ENCODE results near the gene CCL7. TPM values are rescaled to one million over a fixed set of nuclear protein-coding genes. Genes with fewer than 3 reads are reported as not detected.

The CCL7 gene
- total RNA-seq, 4 donors from 2014 or later: not detected

DNA sequence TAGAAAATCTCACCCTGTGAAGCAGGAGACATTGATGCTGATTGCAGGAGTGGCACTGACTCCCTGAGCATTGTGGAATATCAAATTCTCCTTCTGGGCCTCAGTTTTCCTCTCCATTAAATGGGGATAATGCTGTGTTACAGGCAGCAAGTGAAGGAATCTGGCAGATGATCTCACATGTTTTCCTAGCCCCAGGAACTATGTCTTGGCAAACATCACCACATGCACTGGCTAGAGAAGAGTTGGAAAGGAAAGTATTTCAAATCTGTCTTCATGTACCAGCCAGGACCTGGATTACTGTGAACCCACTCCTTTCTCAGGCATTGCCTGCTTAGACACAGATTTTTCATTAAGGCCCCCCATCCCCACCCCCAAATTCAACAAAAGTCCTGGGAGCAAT, 35.6 kb downstream of the CCL7 start:
- no peak for DNase-seq
- Histone ChIP-seq H3K4me3 (no peak overlapping the region), H3K27ac (no peak overlapping the region), H3K4me1 (peaks cover 0 to 19% (median 4%) of the 10 kb centered on the region in 4 donors), H3K36me3 (no peaks in the 10 kb centered on the region), H3K27me3 (no peaks in the 10 kb centered on the region), H3K9me3 (no peaks in the 10 kb centered on the region)
- in situ Hi-C loops (cut with MboI; ENCODE audit: low pct_ligation_motif_present in 1 of 4, low pct_unique_long_range_greater_than_20kb in 1 of 4, low sequenced_read_pairs in 3 of 4) (no loop called here), intact Hi-C loops (cut with DNase I; ENCODE audit: low total_unique reads) (loop anchor here (10.0 kb wide), 1 partner anchor 101 kb away; no protein-coding TSS in a partner anchor)
- TF ChIP-seq EP300 (IDR thresholded peaks at IDR 0.05; ENCODE audit: low read depth) (no peak), POLR2A (IDR thresholded peaks at IDR 0.05) (no peak), POLR2AphosphoS5 (IDR thresholded peaks at IDR 0.05) (no peak)
- TF ChIP-seq, protein P1, sequence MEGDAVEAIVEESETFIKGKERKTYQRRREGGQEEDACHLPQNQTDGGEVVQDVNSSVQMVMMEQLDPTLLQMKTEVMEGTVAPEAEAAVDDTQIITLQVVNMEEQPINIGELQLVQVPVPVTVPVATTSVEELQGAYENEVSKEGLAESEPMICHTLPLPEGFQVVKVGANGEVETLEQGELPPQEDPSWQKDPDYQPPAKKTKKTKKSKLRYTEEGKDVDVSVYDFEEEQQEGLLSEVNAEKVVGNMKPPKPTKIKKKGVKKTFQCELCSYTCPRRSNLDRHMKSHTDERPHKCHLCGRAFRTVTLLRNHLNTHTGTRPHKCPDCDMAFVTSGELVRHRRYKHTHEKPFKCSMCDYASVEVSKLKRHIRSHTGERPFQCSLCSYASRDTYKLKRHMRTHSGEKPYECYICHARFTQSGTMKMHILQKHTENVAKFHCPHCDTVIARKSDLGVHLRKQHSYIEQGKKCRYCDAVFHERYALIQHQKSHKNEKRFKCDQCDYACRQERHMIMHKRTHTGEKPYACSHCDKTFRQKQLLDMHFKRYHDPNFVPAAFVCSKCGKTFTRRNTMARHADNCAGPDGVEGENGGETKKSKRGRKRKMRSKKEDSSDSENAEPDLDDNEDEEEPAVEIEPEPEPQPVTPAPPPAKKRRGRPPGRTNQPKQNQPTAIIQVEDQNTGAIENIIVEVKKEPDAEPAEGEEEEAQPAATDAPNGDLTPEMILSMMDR (IDR thresholded peaks at IDR 0.05): no peak

DNA sequence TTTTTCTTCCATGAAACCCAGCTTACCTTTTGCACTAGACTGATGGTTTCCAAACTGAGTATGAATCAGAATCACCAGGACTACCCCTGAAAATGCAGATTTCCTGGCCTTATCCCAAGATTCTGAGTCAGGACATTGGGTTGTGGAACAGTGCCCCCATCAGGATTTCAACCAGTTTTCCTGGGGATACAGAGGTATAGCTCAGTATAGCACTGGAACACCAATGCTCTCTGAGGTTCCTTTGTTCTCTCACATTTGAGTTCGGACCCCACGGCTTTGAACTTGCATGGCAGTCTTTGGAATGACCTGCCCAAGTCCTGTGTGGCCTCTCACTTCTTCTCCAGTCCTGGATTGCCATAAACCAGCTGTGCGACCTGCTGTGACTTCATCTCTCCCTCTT, 36.4 kb downstream of the CCL7 start:
- Histone ChIP-seq H3K36me3 (no peaks in the 10 kb centered on the region), H3K27ac (peak overlapping the region in 1 of 4 donors; percentile 20), H3K9me3 (no peaks in the 10 kb centered on the region), H3K4me3 (no peak overlapping the region), H3K27me3 (no peaks in the 10 kb centered on the region), H3K4me1 (peaks cover 0 to 14% (median under 1%) of the 10 kb centered on the region in 4 donors)
- in situ Hi-C loops (cut with MboI; ENCODE audit: low pct_ligation_motif_present in 1 of 4, low pct_unique_long_range_greater_than_20kb in 1 of 4, low sequenced_read_pairs in 3 of 4): no loop called here
- no peak for DNase-seq
- intact Hi-C loops (cut with DNase I; ENCODE audit: low total_unique reads): loop anchor here (10.0 kb wide), 1 partner anchor 102 kb away; no protein-coding TSS in a partner anchor
- TF ChIP-seq EP300 (IDR thresholded peaks at IDR 0.05; ENCODE audit: low read depth): no peak
- TF ChIP-seq, protein P1 (IDR thresholded peaks at IDR 0.05): peak in 3 of 5 experiments; percentile 12 to 20 (median 19)
- 47 to 61% methylated on average over 3 of the region's 3 CpGs for WGBS, 2 donors (ENCODE audit: low coverage in 1 of 2)

DNA sequence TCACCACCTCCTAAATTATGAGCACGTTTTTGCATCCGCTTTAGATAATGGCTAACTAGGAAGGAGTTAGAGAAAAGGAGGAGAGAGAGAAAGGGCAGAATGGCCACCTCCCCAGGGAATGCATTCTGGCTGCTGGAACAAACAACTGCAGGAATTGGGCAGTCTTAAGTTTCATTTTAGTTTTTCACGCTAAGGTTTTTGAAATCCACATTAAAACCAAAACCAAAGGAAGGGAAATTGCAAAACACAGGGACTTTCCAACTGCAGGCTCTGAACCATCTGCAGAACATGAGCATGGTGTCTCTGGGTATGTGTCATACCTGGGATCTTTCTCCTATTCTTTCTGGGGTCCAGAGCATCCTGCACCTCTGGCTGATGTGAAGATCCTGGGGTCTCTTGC, 37.1 kb downstream of the CCL7 start:
- 35% methylated on average over 3 of the region's 3 CpGs for WGBS, 2 donors (ENCODE audit: low coverage in 1 of 2)
- no peak overlapping the region for H3K4me3 ChIP-seq
- H3K9me3 ChIP-seq: no peaks in the 10 kb centered on the region
- TF ChIP-seq POLR2A (IDR thresholded peaks at IDR 0.05) (no peak), EP300 (IDR thresholded peaks at IDR 0.05; ENCODE audit: low read depth) (no peak), POLR2AphosphoS5 (IDR thresholded peaks at IDR 0.05) (no peak)
- TF ChIP-seq, protein P1 (IDR thresholded peaks at IDR 0.05): no peak
- peak overlapping the region in 2 of 4 donors; percentile 20 to 23 for H3K27ac ChIP-seq
- in situ Hi-C loops (cut with MboI; ENCODE audit: low pct_ligation_motif_present in 1 of 4, low pct_unique_long_range_greater_than_20kb in 1 of 4, low sequenced_read_pairs in 3 of 4): no loop called here
- intact Hi-C loops (cut with DNase I; ENCODE audit: low total_unique reads): loop anchor here (10.0 kb wide), 1 partner anchor 102 kb away; no protein-coding TSS in a partner anchor
- H3K4me1 ChIP-seq: peaks cover 0 to 13% (median 0%) of the 10 kb centered on the region in 4 donors
- H3K27me3 ChIP-seq: no peaks in the 10 kb centered on the region
- DNase-seq: no peak
- H3K36me3 ChIP-seq: no peaks in the 10 kb centered on the region

DNA sequence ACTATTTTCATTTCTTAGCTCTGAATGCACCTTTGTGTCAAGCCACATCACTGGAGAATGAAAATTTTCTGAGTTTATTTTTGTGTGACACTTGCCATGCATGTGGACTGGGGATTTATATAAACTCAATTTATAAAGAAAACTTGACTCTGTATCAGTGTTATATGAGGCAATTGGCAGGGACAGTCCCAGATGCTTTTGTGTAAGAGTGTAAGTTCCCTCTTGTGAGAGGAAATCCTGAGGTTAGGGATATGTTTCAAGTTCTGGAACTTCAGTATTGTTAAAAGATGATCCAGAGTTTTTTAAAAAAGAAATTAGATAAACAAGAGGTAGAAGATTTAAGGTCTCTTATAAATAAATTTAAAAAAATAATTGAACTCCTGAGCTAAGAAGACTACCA, 38.4 kb downstream of the CCL7 start:
- no peak for TF ChIP-seq POLR2A (IDR thresholded peaks at IDR 0.05)
- TF ChIP-seq POLR2AphosphoS5 (IDR thresholded peaks at IDR 0.05): no peak
- TF ChIP-seq, protein P1 (IDR thresholded peaks at IDR 0.05): no peak
- no peak for TF ChIP-seq EP300 (IDR thresholded peaks at IDR 0.05; ENCODE audit: low read depth)
- Histone ChIP-seq H3K27ac (no peak overlapping the region), H3K36me3 (no peaks in the 10 kb centered on the region), H3K9me3 (no peaks in the 10 kb centered on the region), H3K27me3 (no peaks in the 10 kb centered on the region), H3K4me3 (no peak overlapping the region), H3K4me1 (peaks cover 0 to 13% (median 0%) of the 10 kb centered on the region in 4 donors)
- no peak for DNase-seq
- in situ Hi-C loops (cut with MboI; ENCODE audit: low pct_ligation_motif_present in 1 of 4, low pct_unique_long_range_greater_than_20kb in 1 of 4, low sequenced_read_pairs in 3 of 4): no loop called here
- intact Hi-C loops (cut with DNase I; ENCODE audit: low total_unique reads): loop anchor here (10.0 kb wide), 1 partner anchor 104 kb away; no protein-coding TSS in a partner anchor

All from transverse colon (tissue), 4 donors.